ENCODE results near the gene NHEJ1. TPM values are rescaled to one million over a fixed set of nuclear protein-coding genes. Genes with fewer than 3 reads are reported as not detected.

Gene NHEJ1
- total RNA-seq, 1 experiment from 2014 or later, result 11.5 TPM

DNA sequence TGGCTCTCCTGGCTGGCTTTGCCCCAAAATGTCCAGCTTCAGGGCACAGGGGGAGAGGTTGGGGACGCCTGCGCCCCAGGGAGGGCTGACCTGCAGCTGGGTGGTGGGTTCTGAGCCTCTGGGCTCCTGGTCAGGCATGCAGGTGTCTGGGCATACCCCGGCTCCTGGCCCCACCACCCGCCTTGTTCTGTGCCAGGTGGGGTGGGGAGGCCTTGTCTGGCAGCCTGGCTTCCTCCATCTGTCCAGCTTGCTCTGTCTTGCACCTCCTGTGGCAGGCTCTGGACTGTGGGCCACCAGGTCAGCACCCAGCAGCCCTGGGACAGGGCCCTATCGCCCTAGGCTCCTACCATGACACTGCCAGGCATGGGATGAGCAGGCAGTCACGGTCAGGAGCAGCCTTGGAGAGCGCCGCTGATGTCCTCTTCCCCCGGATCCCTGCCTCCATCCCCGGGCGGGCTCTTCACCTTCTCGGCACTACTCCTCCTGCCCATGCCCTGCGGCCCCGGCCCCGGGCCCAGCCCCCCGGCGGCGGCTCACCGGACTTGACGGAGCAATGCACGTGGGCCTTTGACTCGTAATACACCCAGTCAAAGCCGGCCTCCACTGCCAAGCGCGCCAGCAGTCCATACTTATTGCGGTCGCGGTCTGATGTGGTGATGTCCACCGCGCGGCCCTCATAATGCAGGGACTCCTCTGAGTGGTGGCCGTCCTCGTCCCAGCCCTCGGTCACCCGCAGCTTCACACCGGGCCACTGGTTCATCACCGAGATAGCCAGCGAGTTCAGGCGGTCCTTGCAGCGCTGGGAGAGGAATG, 103.5 kb downstream of the NHEJ1 start:
- peaks cover 57% of the 10 kb centered on the region for H3K27me3 Mint-ChIP-seq (ENCODE audit: insufficient read depth, unreplicated experiment)

DNA sequence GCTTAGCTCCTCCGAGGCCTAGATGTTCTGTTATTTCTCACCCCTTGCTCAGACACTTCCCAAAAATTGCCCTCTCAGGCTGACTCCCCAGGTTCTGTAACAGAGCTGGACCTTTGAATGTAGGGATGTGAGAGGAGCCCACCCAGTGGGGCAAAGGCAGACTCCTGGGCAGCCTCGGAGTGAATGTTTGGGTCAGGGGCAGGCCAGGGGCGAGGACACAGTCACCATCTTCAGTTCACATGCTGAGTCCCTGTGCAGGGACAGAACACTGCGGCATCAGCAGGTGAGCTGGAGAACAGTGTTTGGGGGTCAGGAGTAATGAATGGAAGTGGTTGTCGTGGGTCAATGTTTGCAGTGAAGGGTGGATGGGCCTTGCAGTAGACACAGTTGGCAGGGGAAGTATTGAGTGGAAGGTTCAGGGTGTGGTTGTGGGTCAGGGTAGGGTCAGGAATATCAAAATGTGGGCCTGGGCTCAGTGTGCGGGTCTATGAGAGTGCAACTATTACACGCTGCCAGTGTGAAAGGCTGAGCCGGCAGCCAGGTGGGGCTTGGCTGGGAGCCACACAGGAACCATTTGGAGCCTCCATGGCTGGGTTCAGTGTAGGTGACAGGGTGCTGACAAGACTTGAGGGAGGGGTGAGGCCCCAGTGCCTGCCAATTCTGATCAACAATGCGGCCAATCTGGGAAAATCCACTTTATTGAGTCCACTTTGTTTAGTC, 104.3 kb downstream of the NHEJ1 start:
- H3K27me3 Mint-ChIP-seq (ENCODE audit: insufficient read depth, unreplicated experiment), result peaks cover 57% of the 10 kb centered on the region
- no peak overlapping the region for H3K27ac Mint-ChIP-seq (ENCODE audit: low read depth, unreplicated experiment)
- no peaks in the 10 kb centered on the region for H3K36me3 Mint-ChIP-seq (ENCODE audit: insufficient read depth, unreplicated experiment)
- no peak for DNase-seq (ENCODE audit: unreplicated experiment)
- ChIA-PET POLR2A (no interaction called here), CTCF (interaction anchor here (0.5 to 3.5 kb wide), 6 partner anchors 26 to 179 kb away, joined by 3 to 55 read pairs (median 5); no protein-coding TSS in a partner anchor)
- no TSS peak for BruUV-seq (replicated peaks)
- intact Hi-C loops (cut with micrococcal nuclease), result no loop called here
- TF ChIP-seq, protein P1, sequence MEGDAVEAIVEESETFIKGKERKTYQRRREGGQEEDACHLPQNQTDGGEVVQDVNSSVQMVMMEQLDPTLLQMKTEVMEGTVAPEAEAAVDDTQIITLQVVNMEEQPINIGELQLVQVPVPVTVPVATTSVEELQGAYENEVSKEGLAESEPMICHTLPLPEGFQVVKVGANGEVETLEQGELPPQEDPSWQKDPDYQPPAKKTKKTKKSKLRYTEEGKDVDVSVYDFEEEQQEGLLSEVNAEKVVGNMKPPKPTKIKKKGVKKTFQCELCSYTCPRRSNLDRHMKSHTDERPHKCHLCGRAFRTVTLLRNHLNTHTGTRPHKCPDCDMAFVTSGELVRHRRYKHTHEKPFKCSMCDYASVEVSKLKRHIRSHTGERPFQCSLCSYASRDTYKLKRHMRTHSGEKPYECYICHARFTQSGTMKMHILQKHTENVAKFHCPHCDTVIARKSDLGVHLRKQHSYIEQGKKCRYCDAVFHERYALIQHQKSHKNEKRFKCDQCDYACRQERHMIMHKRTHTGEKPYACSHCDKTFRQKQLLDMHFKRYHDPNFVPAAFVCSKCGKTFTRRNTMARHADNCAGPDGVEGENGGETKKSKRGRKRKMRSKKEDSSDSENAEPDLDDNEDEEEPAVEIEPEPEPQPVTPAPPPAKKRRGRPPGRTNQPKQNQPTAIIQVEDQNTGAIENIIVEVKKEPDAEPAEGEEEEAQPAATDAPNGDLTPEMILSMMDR (IDR thresholded peaks at IDR 0.05; ENCODE audit: unreplicated experiment), result no peak
- no peaks in the 10 kb centered on the region for H3K9me3 Mint-ChIP-seq (ENCODE audit: unreplicated experiment)
- no peak overlapping the region for H3K4me3 Mint-ChIP-seq (ENCODE audit: unreplicated experiment)
- no peaks in the 10 kb centered on the region for H3K4me1 Mint-ChIP-seq (ENCODE audit: insufficient read depth, unreplicated experiment)

More for the DNA sequence above, 103.5 kb downstream of the NHEJ1 start:
- Mint-ChIP-seq H3K4me1 (ENCODE audit: insufficient read depth, unreplicated experiment) (no peaks in the 10 kb centered on the region), H3K4me3 (ENCODE audit: unreplicated experiment) (no peak overlapping the region), H3K9me3 (ENCODE audit: unreplicated experiment) (no peaks in the 10 kb centered on the region), H3K27ac (ENCODE audit: low read depth, unreplicated experiment) (no peak overlapping the region), H3K36me3 (ENCODE audit: insufficient read depth, unreplicated experiment) (no peaks in the 10 kb centered on the region)
- no peak for DNase-seq (ENCODE audit: unreplicated experiment)
- TF ChIP-seq, protein P1 (IDR thresholded peaks at IDR 0.05; ENCODE audit: unreplicated experiment), result no peak
- POLR2A ChIA-PET, result interaction anchor here (1.2 kb wide), 1 partner anchor 98 kb away, joined by 5 read pairs; no protein-coding TSS in a partner anchor
- no TSS peak for BruUV-seq (replicated peaks)
- intact Hi-C loops (cut with micrococcal nuclease), result no loop called here
- CTCF ChIA-PET, result interaction anchor here (0.6 to 3.5 kb wide), 13 partner anchors 10 to 184 kb away, joined by 3 to 57 read pairs (median 7); no protein-coding TSS in a partner anchor

DNA sequence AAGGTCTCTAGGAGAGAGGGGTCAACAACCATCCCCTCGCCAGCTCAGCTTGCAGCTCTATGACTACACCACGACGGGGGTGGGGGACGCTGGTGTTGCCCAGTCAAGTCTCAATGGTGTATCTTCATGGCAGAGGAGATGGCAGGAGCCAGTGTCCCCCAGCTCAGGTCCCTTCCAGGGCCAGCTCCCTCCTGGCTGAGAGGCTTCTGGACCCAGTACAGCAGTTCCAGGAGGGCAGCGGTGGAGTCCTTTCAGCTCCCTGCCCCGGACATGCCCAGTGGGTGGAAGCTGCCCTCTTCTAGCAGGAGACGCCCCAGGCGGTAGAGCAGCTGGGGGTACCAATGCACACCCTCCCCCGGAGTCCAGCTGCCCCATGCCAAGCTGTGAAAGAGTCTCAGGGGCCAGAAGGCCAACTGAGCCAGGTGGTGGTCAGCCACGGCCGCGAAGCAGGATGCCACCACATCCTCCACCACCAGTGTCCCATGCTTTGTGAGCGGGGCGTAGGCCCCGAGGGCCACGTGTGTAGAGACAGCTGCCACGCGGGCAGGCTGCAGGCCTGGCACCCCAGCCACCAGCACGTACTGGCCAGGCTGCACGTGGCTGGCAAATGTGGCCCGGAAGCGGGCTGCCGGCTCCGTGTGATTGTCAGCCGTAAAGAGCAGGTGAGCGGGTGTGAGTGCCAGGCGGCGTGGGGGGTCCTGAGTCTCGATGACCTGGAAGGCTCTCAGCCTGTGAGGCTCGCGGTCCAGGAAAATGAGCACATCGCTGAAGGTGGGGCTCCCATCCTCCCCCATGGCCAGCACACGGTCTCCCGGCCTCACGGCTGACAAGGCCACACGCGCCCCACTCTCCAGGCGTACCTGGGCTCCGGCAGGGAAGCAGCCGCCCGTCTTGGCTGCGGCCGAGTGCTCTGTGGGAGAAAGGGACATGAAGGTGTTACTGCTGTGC, 105.4 kb downstream of the NHEJ1 start:
- intact Hi-C loops (cut with micrococcal nuclease), result no loop called here
- BruUV-seq (replicated peaks), result no TSS peak
- CTCF ChIA-PET, result interaction anchor here (0.6 to 3.5 kb wide), 5 partner anchors 20 to 102 kb away, joined by 3 to 22 read pairs (median 3); no protein-coding TSS in a partner anchor
- no peaks in the 10 kb centered on the region for H3K36me3 Mint-ChIP-seq (ENCODE audit: insufficient read depth, unreplicated experiment)
- TF ChIP-seq, protein P1 (IDR thresholded peaks at IDR 0.05; ENCODE audit: unreplicated experiment), result no peak
- H3K4me3 Mint-ChIP-seq (ENCODE audit: unreplicated experiment), result no peak overlapping the region
- no peaks in the 10 kb centered on the region for H3K9me3 Mint-ChIP-seq (ENCODE audit: unreplicated experiment)
- H3K4me1 Mint-ChIP-seq (ENCODE audit: insufficient read depth, unreplicated experiment), result no peaks in the 10 kb centered on the region
- no peak overlapping the region for H3K27ac Mint-ChIP-seq (ENCODE audit: low read depth, unreplicated experiment)
- H3K27me3 Mint-ChIP-seq (ENCODE audit: insufficient read depth, unreplicated experiment), result peaks cover 62% of the 10 kb centered on the region
- DNase-seq (ENCODE audit: unreplicated experiment), result no peak
- POLR2A ChIA-PET, result no interaction called here
